GM19455 (cell line): ENCODE data around the gene GPR107.

Experiments
- ATAC-seq: cut with Tn5 transposase; IDR thresholded peaks from one replicate; pipeline ENCODE4 v1.9.1; 2021; ENCODE audit not compliant: unreplicated experiment

Gene GPR107

GRCh38 chr9:130107234-130107861, 53.6 kb downstream of the GPR107 start:
- ATAC-seq, result peak; percentile 63

- ATAC-seq, result no peak
Measured at GRCh38 chr9:130107955-130108354, 54.2 kb downstream of the GPR107 start.

DNA sequence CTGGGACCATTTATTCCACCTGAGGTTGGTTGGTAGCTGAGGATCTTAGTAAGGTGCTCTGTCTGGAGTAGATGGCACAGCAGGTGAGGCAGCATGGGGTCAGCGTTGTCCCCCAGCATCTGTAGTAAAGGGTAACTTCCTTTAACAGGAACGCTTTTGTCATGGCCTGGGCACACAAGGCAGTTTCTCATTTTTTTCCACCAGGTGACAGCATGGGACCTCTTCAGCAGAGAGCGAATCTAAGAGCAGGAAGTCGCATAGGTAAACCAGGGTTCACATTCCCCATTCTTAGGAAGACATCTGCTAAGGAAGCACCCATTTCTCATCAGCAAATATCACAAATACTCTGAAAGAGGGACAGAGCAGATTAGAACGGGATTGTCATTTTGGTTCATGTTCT, 56.5 kb downstream of the GPR107 start:
- no peak for ATAC-seq

- ATAC-seq, result no peak
Measured at GRCh38 chr9:130110596-130111021, 56.9 kb downstream of the GPR107 start.

DNA sequence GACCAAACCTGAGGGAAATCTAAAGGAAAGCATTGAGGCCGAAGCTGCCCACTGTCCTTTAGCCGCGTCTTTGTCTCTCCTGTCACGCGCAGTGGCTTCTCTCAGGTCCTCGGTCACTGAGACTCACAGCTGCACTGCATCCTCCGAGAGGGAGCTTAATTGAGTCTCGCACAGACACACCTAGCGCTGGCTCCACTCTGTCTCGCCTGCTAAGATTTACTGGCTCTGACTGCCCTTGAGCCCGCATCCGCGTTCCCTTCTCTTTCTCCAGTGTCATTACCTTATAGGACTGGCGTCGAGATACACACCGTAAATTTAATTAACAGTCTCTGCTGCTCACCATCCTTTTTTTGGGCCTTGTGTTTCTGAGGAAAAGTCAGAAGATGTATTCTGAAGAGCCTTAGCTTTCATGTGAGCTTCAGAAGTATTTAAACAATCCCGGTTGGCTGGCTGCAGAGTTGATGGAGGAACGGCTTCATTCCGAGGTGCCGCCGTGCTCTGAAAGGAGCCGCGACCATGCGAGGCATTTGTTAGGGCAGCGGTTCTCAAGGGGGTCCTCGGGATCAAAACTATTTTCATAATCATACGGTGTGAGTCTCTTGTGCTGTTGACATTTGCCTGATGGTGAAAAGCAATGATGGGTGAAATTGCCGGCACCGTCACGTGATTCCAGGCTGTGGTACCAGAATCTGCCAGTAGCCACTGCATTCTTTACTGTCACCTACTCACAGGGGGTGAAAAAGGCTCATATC, 58.3 kb downstream of the GPR107 start:
- ATAC-seq, result no peak

DNA sequence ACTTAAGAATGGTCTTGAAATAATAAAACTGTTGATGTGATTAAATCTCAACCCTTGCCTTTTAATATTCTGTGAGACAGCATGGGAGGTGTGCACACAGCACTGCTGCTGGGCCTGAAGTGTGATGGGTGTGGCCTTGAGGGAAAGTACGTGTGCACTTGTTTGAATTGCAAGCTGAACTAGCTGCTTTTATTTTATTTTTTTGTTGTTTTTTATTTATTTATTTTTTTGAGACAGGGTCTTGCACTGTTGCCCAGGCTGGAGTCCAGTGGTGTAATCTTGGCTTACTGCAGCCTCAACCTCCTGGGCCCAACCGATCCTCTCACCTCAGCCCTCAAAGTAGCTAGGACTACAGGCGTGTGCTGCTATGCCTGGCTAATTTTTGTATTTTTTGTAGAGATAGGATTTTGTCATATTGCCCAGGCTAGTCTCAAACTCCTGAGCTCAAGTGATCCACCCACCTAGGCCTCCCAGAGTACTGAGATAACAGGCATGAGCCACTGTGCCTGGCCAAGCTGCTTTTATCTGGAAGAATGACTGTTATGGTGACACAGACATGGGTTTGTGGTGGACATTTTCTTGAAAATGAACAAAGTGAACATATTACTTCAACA, 58.9 kb downstream of the GPR107 start:
- no peak for ATAC-seq

GRCh38 chr9:130114741-130115140, 61.0 kb downstream of the GPR107 start:
- ATAC-seq, result no peak

DNA sequence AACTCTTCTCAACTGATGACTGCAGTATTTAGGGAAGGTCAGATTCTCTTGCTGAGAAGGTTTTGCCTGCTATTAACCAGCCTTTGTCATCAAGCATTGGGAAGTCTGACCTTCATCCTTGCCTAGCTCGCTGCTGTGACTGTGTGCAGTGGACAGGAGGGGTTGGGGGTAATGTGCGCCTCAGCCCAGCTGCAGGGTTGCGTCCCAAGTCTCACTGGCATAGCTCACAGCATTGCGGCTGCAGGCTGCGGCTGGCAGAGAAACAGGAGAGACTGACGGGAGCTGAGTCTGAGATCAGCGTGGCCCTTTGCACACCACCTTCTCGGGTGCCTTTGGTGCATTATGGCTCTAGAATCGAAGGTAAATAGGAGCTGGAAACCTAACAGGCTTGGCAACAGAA, 62.6 kb downstream of the GPR107 start:
- ATAC-seq, result no peak

GRCh38 chr9:130117376-130117775, 63.7 kb downstream of the GPR107 start:
- no peak for ATAC-seq

GRCh38 chr9:130117816-130118632, 64.3 kb downstream of the GPR107 start:
- ATAC-seq, result no peak

DNA sequence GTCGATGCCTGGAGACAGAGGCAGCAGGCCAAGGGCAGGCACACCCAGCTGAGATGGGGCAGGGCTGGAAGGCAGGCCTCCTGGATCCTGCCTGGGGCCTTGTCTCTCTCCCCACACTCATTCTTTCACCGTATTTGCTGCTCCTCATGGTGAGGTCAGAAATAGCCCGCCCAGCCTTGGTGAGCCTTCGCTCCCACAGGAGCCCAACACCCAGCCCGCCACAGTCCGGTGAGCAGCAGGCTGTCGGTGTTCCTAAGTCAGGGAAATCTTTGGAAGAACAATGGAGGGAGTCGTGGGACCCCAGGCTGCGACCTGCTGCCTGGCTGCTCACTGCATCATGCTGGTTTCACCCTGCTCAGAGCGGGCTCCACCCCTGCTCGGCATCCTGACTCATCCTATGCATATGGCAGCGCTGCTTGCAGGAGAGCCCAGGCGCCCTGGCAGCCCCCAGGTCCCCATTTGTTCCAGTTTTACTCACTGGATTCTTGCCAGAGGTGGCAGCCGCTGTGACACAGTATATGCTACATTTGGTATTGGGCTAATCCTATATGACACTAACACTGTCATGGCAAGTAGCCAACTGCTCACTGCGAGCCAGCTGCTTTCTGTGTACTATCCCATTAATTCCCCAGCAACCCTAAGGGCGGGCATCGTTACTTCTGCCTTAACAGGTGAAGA, 65.3 kb downstream of the GPR107 start:
- no peak for ATAC-seq

DNA sequence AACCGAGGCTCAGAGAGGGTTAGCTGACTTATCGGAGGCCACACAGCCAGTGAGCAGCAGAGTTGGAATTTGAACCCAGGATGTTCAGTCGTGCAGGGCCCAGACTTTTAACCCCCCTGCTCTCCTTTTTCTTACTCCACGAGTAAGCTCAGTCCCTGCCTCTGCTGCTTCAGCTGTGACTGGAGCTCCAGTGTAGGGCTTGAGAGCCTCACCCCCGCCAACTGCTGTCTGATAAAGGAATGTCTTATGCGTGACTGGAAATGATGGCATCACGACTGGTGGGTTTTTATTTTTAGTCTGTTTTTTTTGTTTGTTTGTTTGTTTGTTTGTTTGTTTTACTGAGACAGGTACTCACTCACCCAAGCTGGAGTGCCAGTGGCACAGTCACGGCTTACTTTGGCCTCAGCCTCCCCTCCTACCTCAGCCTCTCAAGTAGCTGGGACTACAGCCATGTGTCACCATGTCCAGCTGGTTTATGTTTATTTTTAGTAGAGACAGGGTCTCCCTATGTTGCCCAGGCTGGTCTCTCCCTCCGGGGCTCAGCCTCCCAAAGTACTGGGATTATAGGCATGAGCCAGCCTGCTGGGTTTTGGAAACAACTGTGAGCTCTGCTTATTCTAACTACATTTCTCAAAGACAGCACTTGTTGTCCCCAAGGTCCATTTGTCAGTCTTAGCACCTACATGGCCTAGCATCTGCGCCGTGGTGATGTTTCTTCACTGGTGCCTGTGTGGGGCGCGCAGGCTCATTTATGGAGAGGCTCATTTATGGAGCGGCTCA, 66.0 kb downstream of the GPR107 start:
- no peak for ATAC-seq

DNA sequence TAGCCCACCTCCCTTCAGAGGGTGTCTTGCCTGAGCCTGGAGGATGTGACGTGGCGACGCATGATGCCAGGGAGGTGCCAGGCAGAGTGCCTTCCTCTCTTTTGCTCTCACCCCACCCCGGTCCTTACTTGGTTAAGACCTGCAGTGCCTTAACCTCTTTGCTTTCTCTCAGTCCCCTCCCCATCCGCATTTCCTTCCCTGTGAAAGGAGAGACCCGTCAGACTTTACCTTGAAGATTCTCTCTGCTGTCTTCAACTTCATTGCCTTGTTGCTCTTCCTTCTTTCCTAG, 66.5 kb downstream of the GPR107 start:
- ATAC-seq, result no peak

GRCh38 chr9:130120832-130121231, 67.1 kb downstream of the GPR107 start:
- ATAC-seq, result no peak

- no peak for ATAC-seq
Measured at GRCh38 chr9:130122456-130122855, 68.8 kb downstream of the GPR107 start.

GRCh38 chr9:130124085-130124860, 70.6 kb downstream of the GPR107 start:
- ATAC-seq, result no peak

- no peak for ATAC-seq
Measured at GRCh38 chr9:130126721-130127433, 73.2 kb downstream of the GPR107 start.

DNA sequence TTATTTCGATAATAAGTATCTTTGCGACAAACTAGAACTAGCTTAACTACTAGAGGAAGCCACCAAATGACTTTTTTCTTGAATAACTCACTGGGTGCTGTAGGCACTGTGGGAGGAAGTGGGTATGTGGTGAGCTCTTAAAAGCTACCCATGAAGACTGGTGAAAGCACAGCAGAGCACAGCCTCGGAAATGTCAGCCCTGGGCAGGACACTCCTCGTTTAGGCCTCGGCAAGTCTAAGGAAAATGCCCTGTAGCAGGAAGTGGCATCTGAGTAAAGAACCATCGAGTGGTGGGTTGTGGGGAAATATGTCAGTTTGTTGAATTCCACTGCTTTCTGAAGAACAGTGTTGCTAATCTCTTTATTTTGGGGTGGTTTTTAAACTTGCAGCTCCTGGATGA, 74.5 kb downstream of the GPR107 start:
- no peak for ATAC-seq
